ENCODE measurements around the gene RHOB. TPM values are rescaled to one million over a fixed set of nuclear protein-coding genes. Genes with fewer than 3 reads are reported as not detected.

Gene RHOB
- total RNA-seq, 1 donor from 2014 or later, result 16.1 TPM

GRCh38 chr2:20419007-20419576 is 27.8 kb upstream of the RHOB start:
- no peaks in the 10 kb centered on the region for H3K36me3 Mint-ChIP-seq
- peaks cover 7% of the 10 kb centered on the region for H3K9me3 Mint-ChIP-seq
- Histone ChIP-seq H3K27me3 (no peaks in the 10 kb centered on the region), H4K20me1 (ENCODE audit: low read depth) (no peaks in the 10 kb centered on the region), H3K36me3 (no peaks in the 10 kb centered on the region), H2AFZ (replicated peaks) (peak overlapping the region; percentile 92), H3K79me2 (ENCODE audit: low read depth) (no peaks in the 10 kb centered on the region), H3K4me3 (no peak overlapping the region), H3F3A (ENCODE audit: low read depth) (peaks cover 10% of the 10 kb centered on the region), H3K9ac (no peak overlapping the region), H3K27ac (peak overlapping the region; percentile 71), H3K4me2 (peak overlapping the region; percentile 23), H3K9me3 (ENCODE audit: low read depth) (no peaks in the 10 kb centered on the region), H3K4me1 (peaks cover 18% of the 10 kb centered on the region)
- H3K4me3 Mint-ChIP-seq, result no peak overlapping the region
- peaks cover 25% of the 10 kb centered on the region for H3K4me1 Mint-ChIP-seq
- peak overlapping the region; percentile 66 for H3K27ac Mint-ChIP-seq
- peak; percentile 67 for DNase-seq (ENCODE audit: low spot score)
- TF ChIP-seq, protein P1, sequence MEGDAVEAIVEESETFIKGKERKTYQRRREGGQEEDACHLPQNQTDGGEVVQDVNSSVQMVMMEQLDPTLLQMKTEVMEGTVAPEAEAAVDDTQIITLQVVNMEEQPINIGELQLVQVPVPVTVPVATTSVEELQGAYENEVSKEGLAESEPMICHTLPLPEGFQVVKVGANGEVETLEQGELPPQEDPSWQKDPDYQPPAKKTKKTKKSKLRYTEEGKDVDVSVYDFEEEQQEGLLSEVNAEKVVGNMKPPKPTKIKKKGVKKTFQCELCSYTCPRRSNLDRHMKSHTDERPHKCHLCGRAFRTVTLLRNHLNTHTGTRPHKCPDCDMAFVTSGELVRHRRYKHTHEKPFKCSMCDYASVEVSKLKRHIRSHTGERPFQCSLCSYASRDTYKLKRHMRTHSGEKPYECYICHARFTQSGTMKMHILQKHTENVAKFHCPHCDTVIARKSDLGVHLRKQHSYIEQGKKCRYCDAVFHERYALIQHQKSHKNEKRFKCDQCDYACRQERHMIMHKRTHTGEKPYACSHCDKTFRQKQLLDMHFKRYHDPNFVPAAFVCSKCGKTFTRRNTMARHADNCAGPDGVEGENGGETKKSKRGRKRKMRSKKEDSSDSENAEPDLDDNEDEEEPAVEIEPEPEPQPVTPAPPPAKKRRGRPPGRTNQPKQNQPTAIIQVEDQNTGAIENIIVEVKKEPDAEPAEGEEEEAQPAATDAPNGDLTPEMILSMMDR (IDR thresholded peaks at IDR 0.05), result no peak
- peaks cover 14% of the 10 kb centered on the region for H3K27me3 Mint-ChIP-seq (ENCODE audit: insufficient read depth, low read depth)

GRCh38 chr2:20419752-20420151 is 27.1 kb upstream of the RHOB start:
- Histone ChIP-seq H4K20me1 (ENCODE audit: low read depth) (no peaks in the 10 kb centered on the region), H3K4me2 (no peak overlapping the region), H3K79me2 (ENCODE audit: low read depth) (no peaks in the 10 kb centered on the region), H3K27me3 (no peaks in the 10 kb centered on the region), H3K4me3 (no peak overlapping the region), H3K4me1 (peaks cover 18% of the 10 kb centered on the region), H3K9ac (no peak overlapping the region), H2AFZ (replicated peaks) (peak overlapping the region; percentile 92), H3K9me3 (ENCODE audit: low read depth) (no peaks in the 10 kb centered on the region), H3K36me3 (no peaks in the 10 kb centered on the region), H3K27ac (no peak overlapping the region), H3F3A (ENCODE audit: low read depth) (peaks cover 10% of the 10 kb centered on the region)
- H3K4me3 Mint-ChIP-seq, result no peak overlapping the region
- peaks cover 4% of the 10 kb centered on the region for H3K9me3 Mint-ChIP-seq
- H3K36me3 Mint-ChIP-seq, result no peaks in the 10 kb centered on the region
- H3K4me1 Mint-ChIP-seq, result peaks cover 25% of the 10 kb centered on the region
- no peak overlapping the region for H3K27ac Mint-ChIP-seq
- TF ChIP-seq EZH2phosphoT487 (IDR thresholded peaks at IDR 0.05) (no peak), EZH2 (IDR thresholded peaks at IDR 0.05) (no peak)
- TF ChIP-seq, protein P1 (IDR thresholded peaks at IDR 0.05), result no peak
- DNase-seq (ENCODE audit: low spot score), result no peak
- peaks cover 12% of the 10 kb centered on the region for H3K27me3 Mint-ChIP-seq (ENCODE audit: insufficient read depth, low read depth)

GRCh38 chr2:20421336-20421987 is 25.4 kb upstream of the RHOB start:
- no peak overlapping the region for H3K9ac ChIP-seq
- no peaks in the 10 kb centered on the region for H3K27me3 ChIP-seq
- Mint-ChIP-seq H3K27ac (no peak overlapping the region), H3K9me3 (no peaks in the 10 kb centered on the region), H3K4me3 (no peak overlapping the region), H3K36me3 (no peaks in the 10 kb centered on the region), H3K4me1 (peaks cover 36% of the 10 kb centered on the region), H3K27me3 (ENCODE audit: insufficient read depth, low read depth) (peaks cover 9% of the 10 kb centered on the region)
- H3K9me3 ChIP-seq (ENCODE audit: low read depth), result no peaks in the 10 kb centered on the region
- no peak overlapping the region for H3K4me3 ChIP-seq
- peaks cover 10% of the 10 kb centered on the region for H3F3A ChIP-seq (ENCODE audit: low read depth)
- no peak overlapping the region for H3K4me2 ChIP-seq
- H3K27ac ChIP-seq, result no peak overlapping the region
- H2AFZ ChIP-seq (replicated peaks), result no peak overlapping the region
- no peaks in the 10 kb centered on the region for H3K79me2 ChIP-seq (ENCODE audit: low read depth)
- TF ChIP-seq, protein P1 (IDR thresholded peaks at IDR 0.05), result no peak
- TF ChIP-seq EZH2 (IDR thresholded peaks at IDR 0.05) (no peak), EZH2phosphoT487 (IDR thresholded peaks at IDR 0.05) (no peak)
- H3K4me1 ChIP-seq, result peaks cover 18% of the 10 kb centered on the region
- H3K36me3 ChIP-seq, result no peaks in the 10 kb centered on the region
- H4K20me1 ChIP-seq (ENCODE audit: low read depth), result no peaks in the 10 kb centered on the region
- DNase-seq (ENCODE audit: low spot score), result no peak
